GM21360 (cell line): ENCODE data around the gene ST6GALNAC6.
"Not testable (repeated sequence)": the region's sequence is repeated elsewhere in the genome, so short reads cannot be mapped to it uniquely, and the experiment has no call there.

Experiments
- ATAC-seq: cut with Tn5 transposase; IDR thresholded peaks from one replicate; pipeline ENCODE4 v1.9.1; 2021; ENCODE audit warnings: mild to moderate bottlenecking, moderate library complexity; ENCODE audit not compliant: unreplicated experiment

Gene ST6GALNAC6

GRCh38 chr9:127858041-127858512 is 41.3 kb downstream of the ST6GALNAC6 start:
- no peak for ATAC-seq

- ATAC-seq = no peak
Measured at GRCh38 chr9:127857278-127857677, 42.1 kb downstream of the ST6GALNAC6 start.

DNA sequence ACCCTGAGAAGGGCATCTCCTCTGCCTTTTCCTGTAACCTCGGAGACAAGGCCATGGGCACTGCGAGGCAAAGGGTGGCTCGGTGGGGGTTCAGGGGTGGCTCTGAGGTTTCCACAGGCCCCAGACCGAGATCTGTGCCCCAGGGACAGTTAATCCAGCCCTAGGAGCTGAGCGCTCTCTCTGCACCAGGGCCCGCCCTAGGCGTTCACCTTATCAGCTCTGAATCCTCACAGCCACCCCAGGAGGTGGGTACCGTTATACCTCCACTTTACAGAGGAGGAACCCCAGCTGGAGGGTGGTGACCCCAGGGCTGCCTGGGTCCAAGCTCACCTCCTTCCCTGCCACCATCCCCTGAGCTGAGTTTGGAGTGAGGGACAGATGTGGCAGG is 42.7 kb downstream of the ST6GALNAC6 start:
- no peak for ATAC-seq

- no peak for ATAC-seq
Measured at GRCh38 chr9:127856094-127856728, 43.2 kb downstream of the ST6GALNAC6 start.

- ATAC-seq = no peak
Measured at GRCh38 chr9:127855522-127855921, 43.9 kb downstream of the ST6GALNAC6 start.

DNA sequence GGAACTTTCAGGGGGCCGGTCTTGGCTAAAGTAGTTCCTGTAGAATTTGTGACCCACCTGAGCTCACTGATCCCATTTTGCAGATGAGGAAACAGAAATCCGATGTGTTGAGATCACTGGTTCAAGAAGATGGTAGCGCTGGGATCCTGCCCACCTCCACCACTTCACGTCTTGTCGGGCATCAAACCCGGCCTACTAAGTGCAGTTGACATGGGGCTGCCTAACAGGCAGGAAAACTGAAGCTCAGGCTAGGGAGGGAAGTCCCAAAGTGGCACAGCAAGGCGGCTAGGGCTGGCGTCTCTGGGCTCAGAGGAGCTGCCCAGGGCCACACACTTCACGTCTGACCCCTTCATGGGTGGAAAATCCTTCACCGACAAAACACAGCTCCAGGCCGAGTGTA is 44.4 kb downstream of the ST6GALNAC6 start:
- ATAC-seq = no peak

- no peak for ATAC-seq
Measured at GRCh38 chr9:127854184-127854806, 45.1 kb downstream of the ST6GALNAC6 start, which contains the start of gene ENG. Gene ENG, minus strand, starts transcription at chr9:127854658. Its CDS starts 303 bp downstream, at chr9:127854355.

DNA sequence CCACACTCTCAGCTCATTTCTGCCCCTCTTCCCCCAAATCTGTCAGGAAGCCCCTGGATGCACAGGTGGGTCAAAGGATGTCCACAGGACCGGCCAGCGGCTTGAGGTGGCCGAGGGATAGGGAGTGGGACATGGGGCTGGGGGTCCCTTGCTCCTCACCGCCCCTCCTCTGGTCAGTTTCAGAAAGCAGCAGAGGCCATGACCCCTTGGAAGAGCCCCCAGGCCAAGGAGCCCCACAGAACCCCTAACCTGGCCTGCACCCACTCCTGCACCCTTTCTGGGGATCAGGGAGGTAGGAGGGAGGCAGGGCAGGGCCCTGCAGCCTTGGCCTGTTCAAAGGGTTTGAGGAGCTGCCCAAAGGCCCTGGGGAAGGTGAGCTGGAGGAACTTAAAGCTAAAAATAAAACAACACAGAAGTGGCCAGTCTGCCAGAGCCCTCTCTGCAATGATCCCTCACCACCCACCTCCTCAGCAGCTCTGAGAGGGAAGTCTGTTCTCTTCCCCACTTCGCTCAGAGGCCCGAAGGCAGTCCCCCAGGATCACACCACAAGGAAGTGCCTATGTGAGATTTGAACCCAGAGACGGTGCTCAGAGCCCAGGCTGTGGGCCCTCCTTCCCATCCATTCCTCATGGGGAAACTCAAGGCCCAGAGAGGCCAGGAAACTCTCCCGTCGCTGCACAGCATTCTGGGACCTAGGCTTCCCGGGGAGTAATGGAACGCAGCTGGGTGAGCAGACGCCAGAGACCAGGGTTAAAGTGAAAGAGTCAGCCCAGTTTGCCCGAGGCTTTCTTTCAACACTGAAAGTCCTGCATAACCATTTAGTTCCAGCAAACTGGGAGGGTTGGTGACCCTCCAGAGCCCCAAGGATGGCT is 45.9 kb downstream of the ST6GALNAC6 start:
- no peak for ATAC-seq

DNA sequence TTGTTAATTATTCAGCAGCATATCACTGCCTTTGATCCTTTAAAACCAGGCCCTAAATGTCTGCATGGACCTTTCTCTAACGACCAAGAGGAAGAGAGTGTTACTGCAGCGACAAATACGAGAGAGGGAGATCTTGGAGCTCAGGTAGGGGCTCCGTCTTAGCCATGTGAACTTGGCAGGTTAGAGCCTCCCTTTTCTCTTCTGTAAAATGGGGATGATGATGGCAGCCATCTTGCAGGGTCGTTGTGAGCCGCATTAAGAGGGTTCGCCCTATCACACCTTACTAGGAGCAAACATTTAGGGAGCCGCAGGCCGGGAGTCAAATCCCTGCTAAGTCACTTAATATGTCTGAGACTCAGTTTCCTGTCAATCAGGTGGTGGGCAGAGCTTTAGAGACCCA is 46.6 kb downstream of the ST6GALNAC6 start:
- ATAC-seq = no peak

GRCh38 chr9:127850286-127850830 is 49.0 kb downstream of the ST6GALNAC6 start:
- no peak for ATAC-seq

DNA sequence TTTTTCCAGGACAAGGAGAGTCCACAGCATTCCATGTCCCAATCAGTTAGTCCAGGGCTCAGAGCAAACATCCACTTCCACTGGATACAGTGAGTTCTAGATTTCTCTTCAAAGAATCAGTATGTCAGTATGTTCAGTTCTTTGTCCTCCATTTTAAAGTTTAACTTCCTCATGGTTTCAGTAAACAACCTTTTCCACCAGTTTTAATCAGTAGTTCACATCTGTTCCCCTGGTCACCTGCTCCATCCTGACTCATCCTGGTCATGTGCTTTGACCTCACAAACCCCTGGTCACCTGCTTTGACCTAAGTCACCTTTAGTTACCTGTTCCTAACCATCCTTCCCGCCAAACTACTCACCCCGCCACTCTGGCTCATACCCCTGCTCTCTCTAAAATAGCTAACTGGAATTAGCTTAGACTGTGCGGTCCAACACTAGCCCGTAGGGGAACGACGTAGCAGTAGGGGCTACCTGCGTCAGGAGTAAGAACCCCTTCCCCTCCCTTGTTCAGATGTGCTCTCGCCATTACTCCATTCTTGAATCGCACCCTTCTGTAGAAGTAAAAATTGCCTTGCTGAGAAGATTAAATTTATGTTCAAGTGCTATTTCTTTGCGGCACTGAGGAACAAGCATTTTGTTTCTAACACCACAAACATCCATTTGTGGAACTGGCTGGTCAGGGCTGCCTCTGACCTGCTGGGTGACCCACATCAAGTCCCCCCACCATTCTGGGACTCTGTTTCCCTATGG is 50.5 kb downstream of the ST6GALNAC6 start:
- ATAC-seq = no peak

- ATAC-seq = no peak
Measured at GRCh38 chr9:127847833-127848755, 51.3 kb downstream of the ST6GALNAC6 start.

DNA sequence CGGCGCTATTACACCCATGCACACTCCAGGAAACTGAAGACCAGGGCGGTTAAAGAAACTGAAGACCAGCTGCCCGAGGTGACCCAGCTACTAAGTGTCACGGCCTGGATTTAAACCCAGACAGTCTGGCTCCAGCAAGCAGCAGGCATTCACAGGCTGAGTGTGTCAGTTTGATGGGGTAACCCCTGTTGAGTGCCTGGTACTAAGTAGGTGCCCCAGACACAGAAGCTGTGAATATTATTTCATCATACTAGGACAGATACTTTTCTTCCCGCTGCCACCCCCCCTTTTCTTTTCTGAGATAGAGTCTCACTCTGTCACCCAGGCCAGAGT is 52.3 kb downstream of the ST6GALNAC6 start:
- no peak for ATAC-seq

- no peak for ATAC-seq
Measured at GRCh38 chr9:127846443-127847177, 52.8 kb downstream of the ST6GALNAC6 start.

GRCh38 chr9:127845619-127846018 is 53.8 kb downstream of the ST6GALNAC6 start:
- not testable (repeated sequence) for ATAC-seq

DNA sequence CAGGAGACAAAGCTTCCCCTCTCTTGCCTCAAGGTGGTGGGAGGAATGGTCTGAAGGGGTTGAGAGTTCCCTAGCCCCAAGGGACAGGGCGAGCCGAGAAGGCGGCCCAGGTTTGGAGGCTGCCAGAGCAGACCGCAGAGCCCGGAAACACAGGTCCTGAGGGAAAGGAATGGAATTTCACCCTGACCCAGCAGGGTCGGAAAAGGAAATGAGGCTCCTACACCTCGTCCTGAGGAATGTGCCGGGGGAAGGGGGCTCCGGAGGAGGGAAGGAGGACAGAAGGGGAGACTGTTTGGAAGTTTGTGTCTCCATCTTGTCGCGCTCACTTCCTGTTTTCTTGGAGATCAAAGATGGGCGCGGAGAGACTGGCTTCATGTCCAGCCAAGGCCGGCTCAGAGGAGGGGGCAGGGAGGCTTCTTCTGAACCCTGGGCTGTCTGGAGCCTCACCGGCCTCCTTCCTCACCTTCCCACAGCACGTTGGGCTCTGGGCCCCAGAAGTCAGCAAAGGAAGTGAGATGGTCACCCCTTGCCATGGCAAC is 54.5 kb downstream of the ST6GALNAC6 start:
- no peak for ATAC-seq

DNA sequence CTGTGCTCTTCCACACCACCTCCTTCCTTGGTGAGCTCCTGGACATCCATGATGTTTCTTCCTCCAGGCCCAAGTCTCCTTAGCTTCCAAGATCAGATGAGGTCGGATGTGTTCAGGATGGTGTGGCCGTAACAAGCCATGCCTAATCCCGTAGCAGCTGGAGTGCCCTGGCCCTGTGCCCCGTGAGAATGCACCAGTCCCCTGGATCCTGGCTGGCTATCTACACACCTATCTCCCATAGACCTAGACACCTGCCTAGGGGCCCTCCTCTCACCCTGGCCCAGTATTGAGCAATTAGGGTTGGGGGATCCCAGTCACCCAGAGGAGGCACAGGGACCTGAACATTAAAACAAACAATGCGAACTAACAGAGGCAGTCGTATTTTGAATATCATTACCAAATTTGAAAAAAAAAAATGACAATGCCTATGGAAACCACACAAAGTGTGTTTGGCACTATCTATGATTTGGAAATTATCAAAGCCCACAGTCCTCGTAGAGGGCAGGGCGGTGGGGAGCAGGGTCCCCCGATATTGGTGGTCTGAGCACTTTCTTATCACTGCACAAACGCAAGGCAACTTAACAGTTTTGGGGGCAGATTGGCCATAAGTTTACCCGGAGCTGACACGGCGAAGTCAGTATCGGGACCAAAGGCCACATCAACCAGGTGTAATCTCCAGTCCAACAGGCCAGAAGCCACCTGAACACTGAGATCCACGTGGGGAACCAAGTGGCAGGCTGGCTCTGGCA is 58.1 kb downstream of the ST6GALNAC6 start:
- no peak for ATAC-seq
